ENCODE results near the gene LHFPL5.

Gene LHFPL5

DNA sequence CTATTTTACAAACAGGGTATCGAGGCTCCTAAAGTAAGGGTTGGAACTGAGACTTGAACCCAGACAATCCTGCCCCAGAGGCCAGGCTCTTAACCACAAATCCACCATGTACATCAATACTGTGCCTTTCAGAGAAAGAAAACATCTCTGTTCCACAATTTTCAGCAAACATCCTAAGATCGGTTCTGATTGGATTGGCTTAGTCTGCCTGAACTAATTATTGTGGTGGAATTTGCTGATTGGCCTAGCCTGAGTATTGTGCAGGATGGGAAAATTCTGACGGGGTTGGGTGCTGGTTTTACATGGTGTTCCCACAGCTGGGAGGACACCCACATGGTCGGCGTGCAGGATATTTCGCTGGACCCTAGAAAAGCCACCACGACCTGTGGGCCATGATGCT is 24.4 kb upstream of the LHFPL5 start, which contains the start of gene CLPSL1:
Gene CLPSL1 (plus strand): TSS at position 301 of the 400 bp plus-strand sequence. CDS start 92 bp downstream, at position 393.
- Histone ChIP-seq H3K4me1 (ENCODE audit: control insufficient read depth, insufficient read depth, low read length) (no peaks in the 10 kb centered on the region), H3K9me3 (ENCODE audit: control insufficient read depth, insufficient read depth, low read length) (no peaks in the 10 kb centered on the region), H3K4me3 (ENCODE audit: low read depth, low read length) (no peak within 1 kb of the TSS), H3K36me3 (ENCODE audit: control insufficient read depth, insufficient read depth, low read length) (no peaks in the 10 kb centered on the region), H3K27me3 (ENCODE audit: control insufficient read depth, insufficient read depth, low read length) (peaks cover 7% of the 10 kb centered on the region), H3K9ac (ENCODE audit: low read depth, low read length) (no peak within 1 kb of the TSS)

DNA sequence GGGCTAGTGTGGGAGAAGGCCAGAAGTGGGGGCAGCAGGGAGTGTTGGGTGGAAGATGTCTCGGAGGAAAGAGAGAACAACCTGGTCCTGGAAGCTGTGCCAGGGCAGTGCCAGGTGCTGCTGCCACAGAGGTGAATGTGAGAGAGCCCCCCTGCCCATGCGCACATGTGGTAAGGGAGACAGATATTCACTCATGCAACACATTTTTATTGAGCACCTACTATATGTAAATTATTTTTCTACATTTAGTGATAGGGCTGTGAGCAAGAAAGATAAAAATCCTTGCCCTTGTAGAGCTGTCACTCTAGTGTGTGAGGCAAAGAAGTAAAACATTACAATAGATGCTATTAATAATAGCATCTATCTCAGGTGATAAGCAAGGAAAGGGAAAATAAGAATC is 23.9 kb upstream of the LHFPL5 start:
- H3K9me3 ChIP-seq (ENCODE audit: control insufficient read depth, insufficient read depth, low read length) = no peaks in the 10 kb centered on the region
- H3K9ac ChIP-seq (ENCODE audit: low read depth, low read length) = no peak overlapping the region
- H3K27me3 ChIP-seq (ENCODE audit: control insufficient read depth, insufficient read depth, low read length) = peaks cover 7% of the 10 kb centered on the region
- no peaks in the 10 kb centered on the region for H3K36me3 ChIP-seq (ENCODE audit: control insufficient read depth, insufficient read depth, low read length)
- H3K4me3 ChIP-seq (ENCODE audit: low read depth, low read length) = no peak overlapping the region
- H3K4me1 ChIP-seq (ENCODE audit: control insufficient read depth, insufficient read depth, low read length) = no peaks in the 10 kb centered on the region

DNA sequence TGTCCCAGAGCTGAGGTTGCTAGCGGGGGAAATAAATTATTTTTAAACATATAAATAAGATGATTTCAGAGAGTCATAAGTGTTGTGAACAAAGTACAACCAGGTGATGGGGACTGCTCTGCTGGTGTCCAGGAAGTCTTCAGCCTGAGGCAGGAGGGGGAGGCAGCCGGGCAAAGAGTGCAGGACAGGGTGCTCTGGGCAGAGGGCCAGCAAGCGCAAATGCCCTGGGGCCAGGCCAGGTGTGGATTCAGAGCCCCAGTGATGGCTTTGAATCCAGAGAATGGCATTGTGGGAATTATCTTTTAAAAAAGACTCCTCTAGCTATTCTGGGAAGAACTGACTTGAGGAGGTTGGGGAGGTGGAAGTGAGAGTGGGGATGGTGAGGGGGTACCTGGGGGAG is 22.7 kb upstream of the LHFPL5 start:
- Histone ChIP-seq H3K36me3 (ENCODE audit: control insufficient read depth, insufficient read depth, low read length) (no peaks in the 10 kb centered on the region), H3K4me3 (ENCODE audit: low read depth, low read length) (no peak overlapping the region), H3K9me3 (ENCODE audit: control insufficient read depth, insufficient read depth, low read length) (no peaks in the 10 kb centered on the region), H3K9ac (ENCODE audit: low read depth, low read length) (no peak overlapping the region), H3K4me1 (ENCODE audit: control insufficient read depth, insufficient read depth, low read length) (no peaks in the 10 kb centered on the region), H3K27me3 (ENCODE audit: control insufficient read depth, insufficient read depth, low read length) (peaks cover 2% of the 10 kb centered on the region)

DNA sequence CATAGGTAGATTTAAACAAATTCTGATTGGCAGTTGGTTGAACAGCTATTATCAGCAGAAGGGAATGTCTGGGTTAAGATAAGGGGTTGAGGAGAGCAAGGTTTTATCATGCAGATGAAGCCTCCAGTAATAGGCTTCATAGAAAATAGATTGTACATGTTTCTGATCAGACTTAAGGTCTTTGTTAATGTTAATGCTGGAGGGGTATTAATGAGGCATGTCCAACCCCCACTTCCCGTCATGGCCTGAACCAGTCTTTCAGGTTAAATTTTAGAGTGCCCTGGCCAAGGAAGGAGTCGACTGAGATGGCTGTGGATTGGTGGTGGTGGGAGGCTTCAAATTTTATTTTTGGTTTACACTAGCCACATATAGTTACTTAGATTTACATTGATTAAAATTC is 21.0 kb upstream of the LHFPL5 start:
- Histone ChIP-seq H3K4me3 (ENCODE audit: low read depth, low read length) (no peak overlapping the region), H3K36me3 (ENCODE audit: control insufficient read depth, insufficient read depth, low read length) (no peaks in the 10 kb centered on the region), H3K27me3 (ENCODE audit: control insufficient read depth, insufficient read depth, low read length) (peaks cover 5% of the 10 kb centered on the region), H3K4me1 (ENCODE audit: control insufficient read depth, insufficient read depth, low read length) (no peaks in the 10 kb centered on the region), H3K9me3 (ENCODE audit: control insufficient read depth, insufficient read depth, low read length) (no peaks in the 10 kb centered on the region), H3K9ac (ENCODE audit: low read depth, low read length) (no peak overlapping the region)

DNA sequence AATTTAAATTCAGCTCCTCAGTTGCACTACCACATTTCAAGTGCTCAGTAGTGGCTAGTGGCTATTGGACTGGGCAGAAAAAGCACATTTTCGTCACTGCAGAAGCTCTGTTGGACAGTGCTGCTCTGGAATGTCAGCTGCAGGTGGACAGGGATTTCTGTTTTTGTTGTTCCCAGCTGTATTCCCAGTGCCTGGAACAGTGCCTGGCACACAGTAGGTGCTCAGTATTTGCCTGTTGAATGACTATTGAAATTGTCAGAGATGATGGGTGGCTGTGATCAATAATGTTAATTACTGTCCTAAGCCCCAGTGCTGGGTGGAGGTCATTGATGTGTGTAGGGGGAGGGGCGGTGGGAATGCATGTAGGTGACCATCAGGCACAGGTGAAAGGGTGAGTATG is 18.9 kb upstream of the LHFPL5 start:
- Histone ChIP-seq H3K4me1 (ENCODE audit: control insufficient read depth, insufficient read depth, low read length) (no peaks in the 10 kb centered on the region), H3K9ac (ENCODE audit: low read depth, low read length) (no peak overlapping the region), H3K9me3 (ENCODE audit: control insufficient read depth, insufficient read depth, low read length) (no peaks in the 10 kb centered on the region), H3K36me3 (ENCODE audit: control insufficient read depth, insufficient read depth, low read length) (no peaks in the 10 kb centered on the region), H3K27me3 (ENCODE audit: control insufficient read depth, insufficient read depth, low read length) (peaks cover 5% of the 10 kb centered on the region), H3K4me3 (ENCODE audit: low read depth, low read length) (no peak overlapping the region)

DNA sequence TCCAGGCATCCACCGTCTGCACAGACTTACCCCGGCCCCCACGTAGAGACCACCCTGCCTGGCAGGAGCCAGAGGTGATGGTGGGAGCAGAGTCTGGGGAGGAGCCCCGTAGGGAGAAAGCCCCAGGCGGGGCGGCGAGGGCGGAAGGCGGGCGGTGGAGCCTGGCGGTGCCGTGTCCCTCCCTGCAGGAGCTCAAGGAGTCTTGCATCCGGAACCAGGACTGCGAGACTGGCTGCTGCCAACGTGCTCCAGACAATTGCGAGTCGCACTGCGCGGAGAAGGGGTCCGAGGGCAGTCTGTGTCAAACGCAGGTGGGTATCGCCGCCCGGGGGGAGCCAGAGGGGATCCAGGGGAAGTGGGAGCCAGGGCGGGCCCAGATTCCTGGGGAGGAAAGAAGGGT is 18.3 kb upstream of the LHFPL5 start:
- Histone ChIP-seq H3K27me3 (ENCODE audit: control insufficient read depth, insufficient read depth, low read length) (peaks cover 5% of the 10 kb centered on the region), H3K4me1 (ENCODE audit: control insufficient read depth, insufficient read depth, low read length) (no peaks in the 10 kb centered on the region), H3K9ac (ENCODE audit: low read depth, low read length) (no peak overlapping the region), H3K9me3 (ENCODE audit: control insufficient read depth, insufficient read depth, low read length) (no peaks in the 10 kb centered on the region), H3K4me3 (ENCODE audit: low read depth, low read length) (no peak overlapping the region), H3K36me3 (ENCODE audit: control insufficient read depth, insufficient read depth, low read length) (no peaks in the 10 kb centered on the region)

DNA sequence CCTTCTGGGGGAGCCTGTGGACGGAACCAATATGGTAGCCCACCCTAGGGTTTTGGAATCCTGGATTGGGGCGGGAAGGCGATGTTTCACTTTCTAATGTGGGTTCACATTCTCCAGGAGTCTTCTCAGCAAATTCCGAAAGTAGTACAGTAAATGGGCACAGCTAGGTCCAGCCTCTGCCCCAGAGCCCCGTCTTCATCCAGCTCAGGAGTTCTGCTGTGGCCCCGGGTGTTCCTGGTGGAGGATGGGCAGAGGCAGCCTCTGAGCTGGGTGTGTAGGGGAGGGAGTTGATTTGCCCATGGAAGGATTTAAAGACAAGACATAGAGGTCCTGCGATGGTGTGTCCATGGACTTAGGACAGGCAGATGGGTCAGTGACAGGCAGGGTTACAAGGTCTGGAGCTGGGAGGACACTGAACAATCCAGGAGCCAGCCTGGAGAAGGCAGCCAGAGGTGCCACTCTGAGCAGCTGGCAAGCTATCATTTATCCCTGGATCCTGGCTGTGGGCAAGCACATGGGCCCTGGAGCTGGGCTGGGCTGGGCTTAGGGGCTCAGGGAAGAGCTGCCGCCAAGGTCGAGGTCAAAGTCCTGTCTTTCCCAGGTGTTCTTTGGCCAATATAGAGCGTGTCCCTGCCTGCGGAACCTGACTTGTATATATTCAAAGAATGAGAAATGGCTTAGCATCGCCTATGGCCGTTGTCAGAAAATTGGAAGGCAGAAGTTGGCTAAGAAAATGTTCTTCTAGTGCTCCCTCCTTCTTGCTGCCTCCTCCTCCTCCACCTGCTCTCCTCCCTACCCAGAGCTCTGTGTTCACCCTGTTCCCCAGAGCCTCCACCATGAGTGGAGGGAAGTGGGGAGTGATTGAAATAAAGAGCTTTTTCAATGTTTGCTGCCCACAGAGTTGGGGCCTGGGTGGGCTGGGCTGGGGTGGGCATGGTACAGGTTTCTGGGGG is 17.6 kb upstream of the LHFPL5 start:
- H3K4me3 ChIP-seq (ENCODE audit: low read depth, low read length) = no peak overlapping the region
- no peaks in the 10 kb centered on the region for H3K4me1 ChIP-seq (ENCODE audit: control insufficient read depth, insufficient read depth, low read length)
- peaks cover 5% of the 10 kb centered on the region for H3K27me3 ChIP-seq (ENCODE audit: control insufficient read depth, insufficient read depth, low read length)
- H3K9me3 ChIP-seq (ENCODE audit: control insufficient read depth, insufficient read depth, low read length) = no peaks in the 10 kb centered on the region
- no peak overlapping the region for H3K9ac ChIP-seq (ENCODE audit: low read depth, low read length)
- no peaks in the 10 kb centered on the region for H3K36me3 ChIP-seq (ENCODE audit: control insufficient read depth, insufficient read depth, low read length)

DNA sequence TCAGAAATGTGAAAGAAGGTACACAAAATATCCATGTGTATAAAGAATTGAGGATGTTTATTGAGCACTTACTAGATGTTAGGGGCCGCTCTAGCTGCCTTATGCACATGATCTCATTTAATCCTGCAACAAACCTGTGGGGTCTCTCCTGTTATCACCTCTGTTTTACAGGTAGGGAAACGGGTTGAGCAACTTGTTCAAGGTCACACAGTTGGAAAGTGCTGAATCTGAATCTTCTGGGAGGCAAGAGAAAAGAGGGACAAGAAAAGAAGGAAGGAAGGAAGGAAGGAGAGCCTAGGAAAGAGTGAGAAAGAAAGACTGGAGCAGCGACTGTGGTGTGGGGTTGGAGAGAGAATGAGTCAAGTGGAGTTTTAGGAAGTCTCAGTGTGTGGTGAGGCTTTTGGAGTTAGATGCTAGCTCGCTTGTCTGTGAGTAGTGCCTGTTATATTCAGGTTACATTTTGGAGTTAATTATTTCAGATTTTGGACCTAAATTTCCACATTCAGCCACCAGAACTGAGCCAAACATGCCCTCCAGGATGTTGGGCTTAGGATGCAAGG is 16.6 kb upstream of the LHFPL5 start:
- H3K4me1 ChIP-seq (ENCODE audit: control insufficient read depth, insufficient read depth, low read length) = no peaks in the 10 kb centered on the region
- H3K36me3 ChIP-seq (ENCODE audit: control insufficient read depth, insufficient read depth, low read length) = no peaks in the 10 kb centered on the region
- H3K4me3 ChIP-seq (ENCODE audit: low read depth, low read length) = no peak overlapping the region
- peaks cover 5% of the 10 kb centered on the region for H3K27me3 ChIP-seq (ENCODE audit: control insufficient read depth, insufficient read depth, low read length)
- H3K9me3 ChIP-seq (ENCODE audit: control insufficient read depth, insufficient read depth, low read length) = no peaks in the 10 kb centered on the region
- no peak overlapping the region for H3K9ac ChIP-seq (ENCODE audit: low read depth, low read length)

DNA sequence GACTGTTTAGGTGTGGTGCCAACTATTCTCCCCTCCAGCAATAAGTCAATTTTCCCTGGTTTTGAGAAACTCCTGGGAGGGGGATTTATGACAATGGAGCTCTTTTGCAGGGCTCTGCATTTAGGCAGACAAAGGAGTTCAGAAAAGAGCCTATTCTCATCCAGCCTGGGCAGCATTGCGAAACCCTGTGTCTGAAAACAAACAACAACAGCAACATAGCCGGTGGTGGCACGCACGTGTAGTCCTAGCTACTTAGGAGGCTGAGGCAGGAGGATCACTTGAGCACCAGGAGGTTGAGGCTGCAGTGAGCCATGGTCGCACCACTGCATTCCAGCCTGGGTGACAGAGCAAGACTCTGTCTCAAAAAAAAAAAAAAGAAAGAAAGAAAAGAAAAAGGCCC is 14.5 kb upstream of the LHFPL5 start:
- peaks cover 5% of the 10 kb centered on the region for H3K27me3 ChIP-seq (ENCODE audit: control insufficient read depth, insufficient read depth, low read length)

DNA sequence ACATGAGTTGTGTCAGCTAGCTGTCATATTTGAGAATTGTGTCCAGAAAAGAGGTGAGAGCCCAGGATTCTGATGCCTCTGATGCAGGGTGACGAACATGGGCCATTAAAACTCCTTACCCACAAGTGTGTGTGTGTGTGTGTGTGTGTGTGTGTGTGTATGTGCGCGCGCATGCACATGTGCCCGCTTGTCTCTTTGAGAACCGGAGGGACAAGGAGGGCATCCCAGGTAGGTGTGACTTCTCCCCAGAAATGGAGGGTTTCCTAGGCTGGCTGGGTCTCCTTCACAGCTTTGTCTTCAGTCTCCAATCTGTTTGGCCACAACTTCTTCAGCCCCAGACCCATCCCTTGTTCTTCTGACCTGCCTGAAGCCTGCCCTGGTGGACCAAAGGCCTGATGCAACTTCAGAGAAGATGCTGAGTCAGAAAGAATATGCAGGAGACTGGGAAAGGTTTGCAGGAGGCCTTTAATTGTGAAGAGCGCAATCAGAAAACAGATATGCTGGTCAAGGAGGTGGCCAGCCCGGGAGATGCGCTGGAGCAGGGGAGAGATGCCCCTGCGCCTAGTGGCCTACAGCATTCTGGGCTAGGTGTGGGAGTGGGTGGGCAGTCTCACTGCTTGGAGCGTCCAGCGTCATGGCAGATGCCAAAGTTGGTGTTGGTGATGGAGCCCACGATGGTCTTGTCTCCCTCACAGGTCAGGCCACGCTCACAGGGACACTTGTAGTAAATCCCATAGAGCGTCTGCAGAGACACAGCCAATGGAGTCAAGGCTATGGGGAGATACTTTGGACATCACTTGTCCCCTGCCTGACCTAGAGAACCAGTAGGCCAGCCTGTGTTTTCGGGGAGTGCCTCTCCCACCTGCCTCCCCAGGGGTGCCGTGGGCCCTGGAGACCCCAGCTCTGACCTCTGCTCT is 10.4 kb upstream of the LHFPL5 start:
- Histone ChIP-seq H3K4me1 (ENCODE audit: control insufficient read depth, insufficient read depth, low read length) (peaks cover 3% of the 10 kb centered on the region), H3K9ac (ENCODE audit: low read depth, low read length) (no peak overlapping the region), H3K4me3 (ENCODE audit: low read depth, low read length) (no peak overlapping the region), H3K27me3 (ENCODE audit: control insufficient read depth, insufficient read depth, low read length) (no peaks in the 10 kb centered on the region), H3K36me3 (ENCODE audit: control insufficient read depth, insufficient read depth, low read length) (no peaks in the 10 kb centered on the region), H3K9me3 (ENCODE audit: control insufficient read depth, insufficient read depth, low read length) (no peaks in the 10 kb centered on the region)

More for the DNA sequence above, 14.5 kb upstream of the LHFPL5 start:
- H3K36me3 ChIP-seq (ENCODE audit: control insufficient read depth, insufficient read depth, low read length) = no peaks in the 10 kb centered on the region
- H3K9ac ChIP-seq (ENCODE audit: low read depth, low read length) = no peak overlapping the region
- no peak overlapping the region for H3K4me3 ChIP-seq (ENCODE audit: low read depth, low read length)
- no peaks in the 10 kb centered on the region for H3K4me1 ChIP-seq (ENCODE audit: control insufficient read depth, insufficient read depth, low read length)
- no peaks in the 10 kb centered on the region for H3K9me3 ChIP-seq (ENCODE audit: control insufficient read depth, insufficient read depth, low read length)

DNA sequence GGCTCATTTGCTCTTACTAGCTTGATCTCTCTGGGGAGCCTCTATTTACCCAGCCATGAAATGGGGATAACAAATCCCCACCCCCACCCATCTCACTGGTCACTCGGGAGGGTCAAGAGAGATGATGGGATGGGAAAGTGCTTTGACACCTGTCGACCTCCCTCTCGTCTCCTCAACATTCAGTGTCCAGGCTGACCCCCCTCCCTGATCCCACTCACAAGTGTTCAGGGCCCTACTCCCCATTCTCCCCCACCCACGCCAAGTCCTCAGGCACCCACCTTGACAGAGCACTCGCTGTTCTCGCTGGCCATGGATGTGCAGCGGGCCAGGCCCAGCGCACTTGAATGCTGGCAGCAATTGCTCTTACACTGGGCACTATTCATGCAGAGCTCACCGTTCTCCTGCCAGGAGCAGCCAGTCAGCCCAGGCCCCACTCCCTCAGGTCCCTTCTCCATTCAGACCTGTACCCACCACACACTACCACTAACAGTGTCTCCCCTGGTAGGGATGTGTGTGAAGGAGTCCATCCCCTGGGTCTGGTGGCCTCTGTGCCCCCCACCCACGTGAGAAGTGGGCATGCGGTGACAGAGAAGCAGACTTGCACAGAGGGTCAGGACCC is 9.6 kb upstream of the LHFPL5 start:
- H3K36me3 ChIP-seq (ENCODE audit: control insufficient read depth, insufficient read depth, low read length) = no peaks in the 10 kb centered on the region
- peaks cover 3% of the 10 kb centered on the region for H3K4me1 ChIP-seq (ENCODE audit: control insufficient read depth, insufficient read depth, low read length)
- no peaks in the 10 kb centered on the region for H3K27me3 ChIP-seq (ENCODE audit: control insufficient read depth, insufficient read depth, low read length)

More for the DNA sequence above, 9.6 kb upstream of the LHFPL5 start:
- no peak overlapping the region for H3K9ac ChIP-seq (ENCODE audit: low read depth, low read length)
- H3K4me3 ChIP-seq (ENCODE audit: low read depth, low read length) = no peak overlapping the region
- no peaks in the 10 kb centered on the region for H3K9me3 ChIP-seq (ENCODE audit: control insufficient read depth, insufficient read depth, low read length)
